Measurements from ENCODE around the gene MAGI2. TPM values are rescaled to one million over a fixed set of nuclear protein-coding genes. Genes with fewer than 3 reads are reported as not detected.

Gene MAGI2
- total and polyA plus RNA-seq, 2 experiments from 2014 or later = 16.8 to 24.7 TPM

DNA sequence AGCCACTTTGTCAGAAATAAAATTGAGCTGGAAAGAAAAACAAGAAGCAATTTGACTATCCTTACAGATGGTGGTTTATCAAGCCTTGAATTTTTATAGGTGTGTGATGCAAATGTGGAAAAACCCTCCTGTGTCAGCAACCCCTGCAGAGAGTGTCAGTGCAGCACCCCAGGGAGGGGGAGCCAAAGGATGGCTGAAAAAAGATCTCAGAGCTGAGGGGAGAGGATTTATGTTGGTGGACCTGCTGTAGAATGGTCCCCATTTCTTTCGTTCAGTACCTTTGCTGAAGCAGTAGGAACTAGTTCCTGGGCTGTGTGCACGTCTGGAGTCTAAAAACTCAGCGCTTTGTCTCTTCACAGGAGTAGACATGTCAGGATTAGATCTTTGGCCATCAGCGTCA is 1415.9 kb downstream of the MAGI2 start:
- DNase-seq (ENCODE audit: low read depth in 1 of 2, low spot score in 1 of 2) = no peak
- H3K4me1 ChIP-seq (ENCODE audit: low read depth) = peaks cover 11% of the 10 kb centered on the region
- H3K9me3 ChIP-seq (ENCODE audit: low read depth) = no peaks in the 10 kb centered on the region
- no peak overlapping the region for H3K27ac ChIP-seq
- TF ChIP-seq, protein P1, sequence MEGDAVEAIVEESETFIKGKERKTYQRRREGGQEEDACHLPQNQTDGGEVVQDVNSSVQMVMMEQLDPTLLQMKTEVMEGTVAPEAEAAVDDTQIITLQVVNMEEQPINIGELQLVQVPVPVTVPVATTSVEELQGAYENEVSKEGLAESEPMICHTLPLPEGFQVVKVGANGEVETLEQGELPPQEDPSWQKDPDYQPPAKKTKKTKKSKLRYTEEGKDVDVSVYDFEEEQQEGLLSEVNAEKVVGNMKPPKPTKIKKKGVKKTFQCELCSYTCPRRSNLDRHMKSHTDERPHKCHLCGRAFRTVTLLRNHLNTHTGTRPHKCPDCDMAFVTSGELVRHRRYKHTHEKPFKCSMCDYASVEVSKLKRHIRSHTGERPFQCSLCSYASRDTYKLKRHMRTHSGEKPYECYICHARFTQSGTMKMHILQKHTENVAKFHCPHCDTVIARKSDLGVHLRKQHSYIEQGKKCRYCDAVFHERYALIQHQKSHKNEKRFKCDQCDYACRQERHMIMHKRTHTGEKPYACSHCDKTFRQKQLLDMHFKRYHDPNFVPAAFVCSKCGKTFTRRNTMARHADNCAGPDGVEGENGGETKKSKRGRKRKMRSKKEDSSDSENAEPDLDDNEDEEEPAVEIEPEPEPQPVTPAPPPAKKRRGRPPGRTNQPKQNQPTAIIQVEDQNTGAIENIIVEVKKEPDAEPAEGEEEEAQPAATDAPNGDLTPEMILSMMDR (IDR thresholded peaks at IDR 0.05; ENCODE audit: low read depth, low read length) = no peak
- no peaks in the 10 kb centered on the region for H3K27me3 ChIP-seq
- H3K4me3 ChIP-seq = no peak overlapping the region
- H3K36me3 ChIP-seq = no peaks in the 10 kb centered on the region

DNA sequence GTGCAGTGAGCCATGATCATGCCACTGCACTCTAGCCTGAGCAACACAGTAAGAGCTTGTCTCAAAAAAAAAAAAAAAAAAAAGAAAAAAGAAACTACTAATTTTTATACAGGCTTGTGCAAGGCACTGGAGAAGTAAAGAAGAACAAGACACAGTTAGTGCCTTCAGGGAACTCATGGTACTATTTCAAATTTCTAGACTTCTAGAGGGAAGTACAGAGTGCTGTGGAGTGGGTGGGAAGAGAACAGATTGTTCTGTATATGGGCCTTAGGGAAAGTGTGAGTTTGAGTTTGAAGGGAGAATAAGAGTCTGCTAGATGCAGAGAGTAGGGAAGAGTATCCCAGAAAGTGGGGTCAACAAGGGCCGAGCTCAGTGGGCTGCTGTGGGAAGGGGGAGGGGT is 1420.1 kb downstream of the MAGI2 start:
- no peaks in the 10 kb centered on the region for H3K36me3 ChIP-seq
- H3K9me3 ChIP-seq (ENCODE audit: low read depth) = no peaks in the 10 kb centered on the region
- TF ChIP-seq, protein P1 (IDR thresholded peaks at IDR 0.05; ENCODE audit: low read depth, low read length) = no peak
- no peaks in the 10 kb centered on the region for H3K27me3 ChIP-seq
- H3K4me3 ChIP-seq = no peak overlapping the region
- no peak overlapping the region for H3K27ac ChIP-seq
- no peak for DNase-seq (ENCODE audit: low read depth in 1 of 2, low spot score in 1 of 2)
- H3K4me1 ChIP-seq (ENCODE audit: low read depth) = peaks cover 11% of the 10 kb centered on the region

GRCh38 chr7:78026492-78026891 is 1427.0 kb downstream of the MAGI2 start:
- Histone ChIP-seq H3K27me3 (no peaks in the 10 kb centered on the region), H3K27ac (no peak overlapping the region), H3K36me3 (no peaks in the 10 kb centered on the region), H3K4me3 (no peak overlapping the region), H3K9me3 (ENCODE audit: low read depth) (no peaks in the 10 kb centered on the region), H3K4me1 (ENCODE audit: low read depth) (no peaks in the 10 kb centered on the region)
- TF ChIP-seq, protein P1 (IDR thresholded peaks at IDR 0.05; ENCODE audit: low read depth, low read length) = no peak
- DNase-seq (ENCODE audit: low read depth in 1 of 2, low spot score in 1 of 2) = no peak

- H3K27me3 ChIP-seq = no peaks in the 10 kb centered on the region
- H3K4me3 ChIP-seq = no peak overlapping the region
- no peak overlapping the region for H3K27ac ChIP-seq
- H3K4me1 ChIP-seq (ENCODE audit: low read depth) = no peaks in the 10 kb centered on the region
- H3K9me3 ChIP-seq (ENCODE audit: low read depth) = no peaks in the 10 kb centered on the region
- no peak for DNase-seq (ENCODE audit: low read depth in 1 of 2, low spot score in 1 of 2)
- TF ChIP-seq, protein P1 (IDR thresholded peaks at IDR 0.05; ENCODE audit: low read depth, low read length) = no peak
- no peaks in the 10 kb centered on the region for H3K36me3 ChIP-seq
These were observed 1428.9 kb downstream of the MAGI2 start for GRCh38 chr7:78024591-78024990.

- Histone ChIP-seq H3K27ac (no peak overlapping the region), H3K4me1 (ENCODE audit: low read depth) (peaks cover 5% of the 10 kb centered on the region), H3K9me3 (ENCODE audit: low read depth) (no peaks in the 10 kb centered on the region), H3K4me3 (no peak overlapping the region), H3K36me3 (no peaks in the 10 kb centered on the region), H3K27me3 (no peaks in the 10 kb centered on the region)
- DNase-seq (ENCODE audit: low read depth in 1 of 2, low spot score in 1 of 2) = no peak
- TF ChIP-seq, protein P1 (IDR thresholded peaks at IDR 0.05; ENCODE audit: low read depth, low read length) = no peak
These were observed 1430.3 kb downstream of the MAGI2 start for GRCh38 chr7:78023191-78023590.

- H3K4me3 ChIP-seq = no peak overlapping the region
- no peaks in the 10 kb centered on the region for H3K9me3 ChIP-seq (ENCODE audit: low read depth)
- H3K36me3 ChIP-seq = no peaks in the 10 kb centered on the region
- DNase-seq (ENCODE audit: low read depth in 1 of 2, low spot score in 1 of 2) = no peak
- H3K27me3 ChIP-seq = no peaks in the 10 kb centered on the region
- TF ChIP-seq, protein P1 (IDR thresholded peaks at IDR 0.05; ENCODE audit: low read depth, low read length) = no peak
- H3K27ac ChIP-seq = no peak overlapping the region
- H3K4me1 ChIP-seq (ENCODE audit: low read depth) = peaks cover 5% of the 10 kb centered on the region
These were observed 1431.3 kb downstream of the MAGI2 start for GRCh38 chr7:78022165-78022564.

Data from cardiac muscle cell (in vitro differentiated cells and primary cell).